Activated T-helper 17 cell treated with anti-CD3 and anti-CD28 coated beads, Interleukin-2, amount 50 U/mL, for 72 hours (primary cell): Measurements from ENCODE around the gene CCDC14. TPM values are rescaled to one million over a fixed set of nuclear protein-coding genes. Genes with fewer than 3 reads are reported as not detected.

Source experiments
- ATAC-seq: fragments of 150-1000 bp; cut with Tn5 transposase; replicated peaks from 2 replicates; pipeline ENCODE4 v1.10.0; 2021; ENCODE audit warnings: mild to moderate bottlenecking, moderate library complexity
- H3K27ac Mint-ChIP-seq: one replicate; pipeline ENCODE4 v1.8.0; 2022; ENCODE audit warnings: mixed read lengths
- H3K27me3 Mint-ChIP-seq: one replicate; pipeline ENCODE4 v1.8.0; 2022; ENCODE audit warnings: mixed read lengths
- H3K36me3 Mint-ChIP-seq: one replicate; pipeline ENCODE4 v1.8.0; 2022; ENCODE audit warnings: low read depth, mild to moderate bottlenecking, mixed read lengths
- H3K4me1 Mint-ChIP-seq: one replicate; pipeline ENCODE4 v1.8.0; 2022; ENCODE audit warnings: mixed read lengths
- H3K4me3 Mint-ChIP-seq: one replicate; pipeline ENCODE4 v1.8.0; 2022; ENCODE audit warnings: mild to moderate bottlenecking, mixed read lengths
- H3K9me3 Mint-ChIP-seq: one replicate; pipeline ENCODE4 v1.8.0; 2022; ENCODE audit warnings: mixed read lengths
- total RNA-seq, 2 donors: library from RNA; stranded (reverse); gene quantifications; one replicate each; pipeline ENCODE4 v1.2.3, GENCODE V29; 2022

Gene CCDC14
- total RNA-seq, 2 donors from 2014 or later, result 32.4 to 48.4 TPM

- Mint-ChIP-seq H3K36me3 (peaks cover 82% of the 10 kb centered on the region), H3K4me3 (no peak overlapping the region), H3K4me1 (peaks cover 5% of the 10 kb centered on the region), H3K27ac (no peak overlapping the region), H3K9me3 (no peaks in the 10 kb centered on the region), H3K27me3 (no peaks in the 10 kb centered on the region)
- ATAC-seq, result no peak
These were observed 13.5 kb downstream of the CCDC14 start for GRCh38 chr3:123947482-123947881.

- no peaks in the 10 kb centered on the region for H3K9me3 Mint-ChIP-seq
- H3K4me1 Mint-ChIP-seq, result no peaks in the 10 kb centered on the region
- H3K4me3 Mint-ChIP-seq, result no peak overlapping the region
- no peak overlapping the region for H3K27ac Mint-ChIP-seq
- no peak for ATAC-seq
- H3K27me3 Mint-ChIP-seq, result no peaks in the 10 kb centered on the region
- peaks cover 72% of the 10 kb centered on the region for H3K36me3 Mint-ChIP-seq
These were observed 19.5 kb downstream of the CCDC14 start for GRCh38 chr3:123941542-123941941.

GRCh38 chr3:123941121-123941520 lies 19.9 kb downstream of the CCDC14 start:
- Mint-ChIP-seq H3K9me3 (no peaks in the 10 kb centered on the region), H3K27me3 (no peaks in the 10 kb centered on the region), H3K4me1 (no peaks in the 10 kb centered on the region), H3K27ac (no peak overlapping the region), H3K4me3 (no peak overlapping the region), H3K36me3 (peaks cover 71% of the 10 kb centered on the region)
- ATAC-seq, result no peak

- no peak for ATAC-seq
- no peaks in the 10 kb centered on the region for H3K9me3 Mint-ChIP-seq
- H3K4me3 Mint-ChIP-seq, result no peak overlapping the region
- no peaks in the 10 kb centered on the region for H3K4me1 Mint-ChIP-seq
- H3K36me3 Mint-ChIP-seq, result peaks cover 61% of the 10 kb centered on the region
- no peak overlapping the region for H3K27ac Mint-ChIP-seq
- no peaks in the 10 kb centered on the region for H3K27me3 Mint-ChIP-seq
These were observed 21.3 kb downstream of the CCDC14 start for GRCh38 chr3:123939706-123940105.

- H3K27me3 Mint-ChIP-seq, result no peaks in the 10 kb centered on the region
- no peak overlapping the region for H3K4me3 Mint-ChIP-seq
- ATAC-seq, result no peak
- no peak overlapping the region for H3K27ac Mint-ChIP-seq
- H3K36me3 Mint-ChIP-seq, result peaks cover 75% of the 10 kb centered on the region
- H3K9me3 Mint-ChIP-seq, result no peaks in the 10 kb centered on the region
- no peaks in the 10 kb centered on the region for H3K4me1 Mint-ChIP-seq
These were observed 24.6 kb downstream of the CCDC14 start for GRCh38 chr3:123936400-123936799.

- H3K36me3 Mint-ChIP-seq, result peaks cover 77% of the 10 kb centered on the region
- no peaks in the 10 kb centered on the region for H3K27me3 Mint-ChIP-seq
- ATAC-seq, result no peak
- no peak overlapping the region for H3K4me3 Mint-ChIP-seq
- no peaks in the 10 kb centered on the region for H3K9me3 Mint-ChIP-seq
- H3K4me1 Mint-ChIP-seq, result no peaks in the 10 kb centered on the region
- H3K27ac Mint-ChIP-seq, result no peak overlapping the region
These were observed 25.2 kb downstream of the CCDC14 start for GRCh38 chr3:123935830-123936229.

GRCh38 chr3:123934250-123934649 lies 26.8 kb downstream of the CCDC14 start:
- Mint-ChIP-seq H3K27ac (no peak overlapping the region), H3K27me3 (no peaks in the 10 kb centered on the region)
- ATAC-seq, result no peak

GRCh38 chr3:123930445-123930844 lies 30.6 kb downstream of the CCDC14 start:
- no peak overlapping the region for H3K4me3 Mint-ChIP-seq
- ATAC-seq, result no peak
- no peaks in the 10 kb centered on the region for H3K27me3 Mint-ChIP-seq
- no peak overlapping the region for H3K27ac Mint-ChIP-seq
- H3K9me3 Mint-ChIP-seq, result no peaks in the 10 kb centered on the region
- no peaks in the 10 kb centered on the region for H3K4me1 Mint-ChIP-seq
- peaks cover 60% of the 10 kb centered on the region for H3K36me3 Mint-ChIP-seq

More at GRCh38 chr3:123934250-123934649, 26.8 kb downstream of the CCDC14 start:
- Mint-ChIP-seq H3K9me3 (no peaks in the 10 kb centered on the region), H3K4me1 (no peaks in the 10 kb centered on the region), H3K36me3 (peaks cover 78% of the 10 kb centered on the region), H3K4me3 (no peak overlapping the region)

- H3K4me3 Mint-ChIP-seq, result no peak overlapping the region
- no peak overlapping the region for H3K27ac Mint-ChIP-seq
- H3K36me3 Mint-ChIP-seq, result peaks cover 69% of the 10 kb centered on the region
- ATAC-seq, result no peak
- no peaks in the 10 kb centered on the region for H3K4me1 Mint-ChIP-seq
- H3K9me3 Mint-ChIP-seq, result peaks cover 4% of the 10 kb centered on the region
- H3K27me3 Mint-ChIP-seq, result no peaks in the 10 kb centered on the region
These were observed 31.7 kb downstream of the CCDC14 start for GRCh38 chr3:123929325-123929724.

GRCh38 chr3:123926396-123926795 lies 34.6 kb downstream of the CCDC14 start:
- ATAC-seq, result no peak
- Mint-ChIP-seq H3K4me1 (no peaks in the 10 kb centered on the region), H3K9me3 (peaks cover 16% of the 10 kb centered on the region), H3K27ac (no peak overlapping the region), H3K36me3 (peaks cover 68% of the 10 kb centered on the region), H3K27me3 (no peaks in the 10 kb centered on the region), H3K4me3 (no peak overlapping the region)

- H3K4me1 Mint-ChIP-seq, result no peaks in the 10 kb centered on the region
- no peak overlapping the region for H3K4me3 Mint-ChIP-seq
- peaks cover 31% of the 10 kb centered on the region for H3K9me3 Mint-ChIP-seq
- no peak overlapping the region for H3K27ac Mint-ChIP-seq
- no peaks in the 10 kb centered on the region for H3K27me3 Mint-ChIP-seq
- H3K36me3 Mint-ChIP-seq, result peaks cover 62% of the 10 kb centered on the region
- ATAC-seq, result no peak
These were observed 40.2 kb downstream of the CCDC14 start for GRCh38 chr3:123920868-123921267.

- H3K9me3 Mint-ChIP-seq, result peaks cover 31% of the 10 kb centered on the region
These were observed 40.6 kb downstream of the CCDC14 start for GRCh38 chr3:123920383-123920782.

GRCh38 chr3:123919353-123919752 lies 41.7 kb downstream of the CCDC14 start:
- H3K4me1 Mint-ChIP-seq, result no peaks in the 10 kb centered on the region
- ATAC-seq, result no peak
- no peak overlapping the region for H3K4me3 Mint-ChIP-seq

More at GRCh38 chr3:123920383-123920782, 40.6 kb downstream of the CCDC14 start:
- Mint-ChIP-seq H3K27ac (no peak overlapping the region), H3K36me3 (peaks cover 62% of the 10 kb centered on the region), H3K27me3 (no peaks in the 10 kb centered on the region), H3K4me3 (no peak overlapping the region), H3K4me1 (no peaks in the 10 kb centered on the region)
- no peak for ATAC-seq

GRCh38 chr3:123914829-123915228 lies 46.2 kb downstream of the CCDC14 start:
- Mint-ChIP-seq H3K4me3 (no peak overlapping the region), H3K9me3 (peaks cover 1% of the 10 kb centered on the region), H3K27me3 (no peaks in the 10 kb centered on the region), H3K4me1 (no peaks in the 10 kb centered on the region), H3K27ac (no peak overlapping the region), H3K36me3 (peaks cover 18% of the 10 kb centered on the region)
- ATAC-seq, result no peak

More at GRCh38 chr3:123919353-123919752, 41.7 kb downstream of the CCDC14 start:
- no peak overlapping the region for H3K27ac Mint-ChIP-seq
- H3K27me3 Mint-ChIP-seq, result no peaks in the 10 kb centered on the region
- peaks cover 26% of the 10 kb centered on the region for H3K9me3 Mint-ChIP-seq
- H3K36me3 Mint-ChIP-seq, result peaks cover 62% of the 10 kb centered on the region

- Mint-ChIP-seq H3K27ac (no peak overlapping the region), H3K27me3 (no peaks in the 10 kb centered on the region), H3K4me3 (no peak overlapping the region), H3K36me3 (peaks cover 5% of the 10 kb centered on the region), H3K9me3 (no peaks in the 10 kb centered on the region), H3K4me1 (no peaks in the 10 kb centered on the region)
- no peak for ATAC-seq
These were observed 51.2 kb downstream of the CCDC14 start for GRCh38 chr3:123909785-123910184.

- H3K4me1 Mint-ChIP-seq, result no peaks in the 10 kb centered on the region
- H3K4me3 Mint-ChIP-seq, result no peak overlapping the region
- H3K9me3 Mint-ChIP-seq, result no peaks in the 10 kb centered on the region
- H3K36me3 Mint-ChIP-seq, result no peaks in the 10 kb centered on the region
- no peak for ATAC-seq
- H3K27ac Mint-ChIP-seq, result no peak overlapping the region
- no peaks in the 10 kb centered on the region for H3K27me3 Mint-ChIP-seq
These were observed 53.3 kb downstream of the CCDC14 start for GRCh38 chr3:123907720-123908119.
